Erythroblast (primary cell): Measurements from ENCODE around the gene FBXL15.

ENCODE experiments used
- GATA1 ChIP-seq: IDR thresholded peaks from 2 replicates; pipeline ENCODE4 v1.6.1; 2011; ENCODE audit warnings: low read depth, mild to moderate bottlenecking, control low read depth, low read length, moderate library complexity
- POLR2A ChIP-seq: IDR thresholded peaks from 2 replicates; pipeline ENCODE4 v1.6.1; 2011; ENCODE audit warnings: mild to moderate bottlenecking, low read length

DNA sequence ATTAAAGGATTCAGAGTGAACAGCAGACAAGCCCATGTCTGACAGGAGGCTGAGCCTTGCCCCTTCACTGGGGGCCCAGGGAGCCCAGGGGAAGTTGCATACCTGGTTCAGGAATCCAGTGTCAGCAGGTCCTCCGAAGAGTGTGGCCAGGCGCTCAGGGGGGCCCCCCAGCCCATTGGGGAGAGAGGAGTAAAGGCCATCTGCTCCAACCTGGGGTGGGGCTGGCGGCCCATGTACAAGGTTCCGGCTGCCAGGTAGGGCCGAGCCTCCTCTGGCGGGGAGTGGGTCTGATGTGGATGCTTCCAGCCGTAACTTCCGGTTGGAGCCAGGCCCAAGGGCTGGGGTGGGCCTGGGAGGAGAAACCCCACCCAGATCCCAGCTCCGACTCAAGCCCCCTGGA, 4.4 kb upstream of the FBXL15 start:
- no peak for TF ChIP-seq POLR2A
- no peak for TF ChIP-seq GATA1
